Measurements from ENCODE around the gene CRYM. TPM values are rescaled to one million over a fixed set of nuclear protein-coding genes. Genes with fewer than 3 reads are reported as not detected.

The CRYM gene
- total RNA-seq, 1 donor from 2014 or later, result 2.2 TPM

GRCh38 chr16:21217121-21217520 lies 61.0 kb downstream of the CRYM start:
- DNase-seq (ENCODE audit: low read depth, low spot score), result no peak
- Mint-ChIP-seq H3K4me3 (no peak overlapping the region), H3K9me3 (no peaks in the 10 kb centered on the region), H3K4me1 (no peaks in the 10 kb centered on the region), H3K27ac (ENCODE audit: unreplicated experiment) (no peak overlapping the region), H3K36me3 (ENCODE audit: low read depth) (no peaks in the 10 kb centered on the region), H3K27me3 (ENCODE audit: low read depth) (peaks cover 23% of the 10 kb centered on the region)
- no peak for TF ChIP-seq CTCF (conservative IDR thresholded peaks at IDR 0.05)

GRCh38 chr16:21214086-21214485 lies 64.0 kb downstream of the CRYM start:
- no peaks in the 10 kb centered on the region for H3K9me3 Mint-ChIP-seq

GRCh38 chr16:21211486-21211885 lies 66.6 kb downstream of the CRYM start, which contains the start of gene ZP2:
TSS of gene ZP2 (minus strand) at chr16:21211574. CDS start at chr16:21211547, 27 bp downstream.
- Mint-ChIP-seq H3K27ac (ENCODE audit: unreplicated experiment) (peak within 1 kb of the TSS; percentile 93), H3K9me3 (no peaks in the 10 kb centered on the region), H3K4me3 (no peak within 1 kb of the TSS), H3K27me3 (ENCODE audit: low read depth) (peaks cover 11% of the 10 kb centered on the region), H3K4me1 (no peaks in the 10 kb centered on the region), H3K36me3 (ENCODE audit: low read depth) (no peaks in the 10 kb centered on the region)
- DNase-seq (ENCODE audit: low read depth, low spot score), result no peak
- TF ChIP-seq CTCF (conservative IDR thresholded peaks at IDR 0.05), result no peak

More at GRCh38 chr16:21214086-21214485, 64.0 kb downstream of the CRYM start:
- no peak overlapping the region for H3K27ac Mint-ChIP-seq (ENCODE audit: unreplicated experiment)
- H3K36me3 Mint-ChIP-seq (ENCODE audit: low read depth), result no peaks in the 10 kb centered on the region
- no peaks in the 10 kb centered on the region for H3K4me1 Mint-ChIP-seq
- no peak for TF ChIP-seq CTCF (conservative IDR thresholded peaks at IDR 0.05)
- H3K27me3 Mint-ChIP-seq (ENCODE audit: low read depth), result peaks cover 12% of the 10 kb centered on the region
- H3K4me3 Mint-ChIP-seq, result no peak overlapping the region
- no peak for DNase-seq (ENCODE audit: low read depth, low spot score)

Other genes with a start within 250 kb of the CRYM start
- 0.07 and 0.41 TPM in 2 replicates for gene DNAH3, start 127.4 kb downstream of the CRYM start, total RNA-seq
- gene LDAF1, start 119.6 kb downstream of the CRYM start, total RNA-seq, result 25.4 and 26.9 TPM in 2 replicates
- gene ZP2, start 66.7 kb downstream of the CRYM start, total RNA-seq, result not detected in 2 replicates
- not detected in 2 replicates for gene ANKS4B, start 44.6 kb downstream of the CRYM start, total RNA-seq